HS-27A (cell line): ENCODE results near the gene PANK4.

ENCODE experiments used
- DNase-seq: peaks from one replicate; pipeline ENCODE4 v3.0.0-alpha.2; 2012; ENCODE audit warnings: low read depth, missing footprints

The PANK4 gene

DNA sequence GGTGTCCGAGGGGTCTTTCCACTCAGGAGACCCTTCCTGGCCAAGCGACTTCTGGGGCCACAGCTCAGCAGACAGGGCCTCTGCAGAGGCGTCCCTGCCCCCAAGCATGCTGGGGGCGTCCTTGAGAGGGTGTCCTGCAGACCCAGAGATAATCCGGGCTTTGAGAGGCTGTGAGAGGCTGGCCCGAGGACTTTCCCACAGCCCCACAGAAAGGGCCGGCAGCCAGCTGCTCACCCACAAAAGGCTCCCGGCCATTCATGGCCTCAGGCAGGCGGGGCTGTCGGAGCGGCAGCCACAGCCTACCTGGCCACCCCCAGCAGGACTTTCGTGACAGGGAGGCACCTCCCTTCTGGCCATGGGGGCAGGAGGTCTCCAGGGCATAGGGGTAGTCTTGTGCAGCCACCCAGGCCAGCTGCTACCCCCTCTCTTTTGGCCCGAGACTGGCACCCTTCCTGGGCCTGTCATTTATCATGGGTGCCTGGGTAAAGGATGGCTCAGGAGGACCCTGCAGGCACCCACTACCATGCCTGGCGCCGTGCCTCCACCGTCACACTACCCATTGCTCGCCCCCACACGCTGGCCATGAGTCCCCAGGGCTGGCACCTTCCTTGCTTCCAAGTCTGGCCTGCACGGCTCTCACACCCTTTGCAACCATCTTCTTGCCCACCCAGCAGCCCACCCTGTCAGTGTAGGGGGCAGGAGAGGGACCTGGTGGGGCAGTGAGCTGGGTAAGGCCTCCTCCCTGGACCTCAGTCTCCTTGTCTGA lies 18.7 kb upstream of the PANK4 start:
- DNase-seq = no peak

GRCh38 chr1:2544093-2544874 lies 17.9 kb upstream of the PANK4 start:
- DNase-seq = no peak

GRCh38 chr1:2543543-2544092 lies 17.2 kb upstream of the PANK4 start:
- DNase-seq = no peak

DNA sequence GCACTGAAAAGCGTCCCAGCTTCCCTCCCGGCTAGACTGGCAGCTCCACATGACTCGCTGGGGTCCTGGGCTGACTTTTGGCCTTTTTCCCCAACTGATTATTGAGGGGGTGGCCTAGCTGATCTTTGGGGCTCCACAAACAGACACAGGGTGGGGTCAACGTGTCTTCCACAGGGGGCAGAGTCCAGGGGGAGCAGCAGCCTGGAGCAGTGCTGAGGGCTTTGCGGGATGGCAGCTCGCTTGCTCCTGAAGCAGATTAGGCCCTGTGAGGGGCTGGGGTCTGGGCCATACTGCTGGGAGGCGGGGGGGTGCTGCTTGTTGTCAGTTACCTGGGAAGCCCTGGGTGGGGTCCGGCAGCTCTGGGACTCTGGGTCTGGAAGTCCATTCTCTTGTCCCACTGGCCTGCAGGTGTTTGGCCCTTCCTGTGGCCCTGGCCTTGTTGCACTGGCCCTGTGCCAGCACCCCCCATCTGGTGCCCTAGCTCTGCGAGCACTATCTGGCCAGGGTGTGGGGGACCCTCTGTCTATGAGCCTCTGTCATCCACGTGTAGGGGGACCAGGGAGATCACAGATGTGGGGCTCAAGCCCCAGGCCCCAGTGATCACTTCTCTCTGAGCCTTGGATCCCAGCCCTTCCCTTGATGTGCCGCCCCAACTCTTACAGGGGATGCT lies 16.0 kb upstream of the PANK4 start:
- DNase-seq = no peak

DNA sequence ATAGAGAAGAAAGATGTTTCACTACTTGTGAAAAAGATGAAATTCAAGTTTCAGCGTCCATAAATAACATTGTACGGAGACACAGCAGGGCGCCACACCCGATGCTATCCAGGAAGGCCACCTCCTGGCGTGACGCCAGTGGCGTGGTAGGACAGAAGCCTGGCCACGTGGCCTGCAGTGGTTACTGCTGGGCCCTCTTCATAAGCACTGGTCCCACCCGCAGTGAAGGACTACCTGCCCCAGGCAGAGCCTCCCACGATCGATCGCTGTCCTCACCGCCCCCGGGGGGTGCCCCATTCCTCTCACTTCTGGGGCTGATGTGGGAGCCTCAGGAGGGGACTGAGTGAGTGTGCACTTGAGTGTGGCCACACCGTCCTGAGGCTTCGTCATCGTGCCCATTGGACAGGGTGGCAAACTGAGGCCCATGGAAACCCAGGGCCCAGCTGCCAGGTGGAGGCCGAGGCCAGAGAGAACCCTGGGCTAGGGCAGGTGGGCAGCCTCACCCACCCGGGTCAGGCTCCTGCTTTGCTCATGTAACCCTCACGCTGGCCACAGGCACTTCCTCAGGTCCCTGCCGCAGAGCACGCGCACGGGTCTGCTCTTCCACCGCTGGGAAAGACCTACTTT lies 15.3 kb upstream of the PANK4 start:
- DNase-seq = no peak

GRCh38 chr1:2540816-2541492 lies 14.6 kb upstream of the PANK4 start:
- DNase-seq = no peak

DNA sequence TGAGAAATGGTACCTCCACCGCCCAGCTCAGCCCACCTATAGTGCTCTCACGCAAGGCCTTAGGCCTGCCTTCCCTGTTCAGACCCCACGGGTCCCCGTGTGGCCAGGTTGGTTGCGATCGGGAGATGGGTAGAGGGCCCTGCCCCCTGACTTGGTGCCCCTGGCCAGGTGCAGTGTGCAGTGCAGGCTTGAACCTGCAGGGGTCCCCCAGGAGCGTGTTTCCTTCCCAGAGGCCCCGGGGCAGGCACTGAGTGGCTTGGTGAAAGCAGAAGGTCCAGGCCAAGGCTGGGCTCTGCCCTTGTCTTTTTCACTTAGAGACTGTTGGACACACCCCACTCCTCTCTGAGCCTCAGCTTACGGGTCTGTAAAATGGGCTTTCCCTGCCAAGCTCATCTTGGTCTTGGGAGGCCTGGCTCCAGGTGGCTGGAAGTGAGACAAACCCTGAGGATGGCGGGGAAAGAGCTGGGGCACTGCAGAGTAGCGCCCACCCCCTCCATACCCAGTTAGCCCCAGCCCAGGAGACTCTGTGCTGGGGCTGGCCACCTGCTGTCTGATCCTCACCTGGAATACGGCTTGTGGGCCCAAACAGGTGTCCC lies 13.0 kb upstream of the PANK4 start:
- DNase-seq = no peak

- no peak for DNase-seq
Observed at GRCh38 chr1:2538872-2539271, 12.5 kb upstream of the PANK4 start.

DNA sequence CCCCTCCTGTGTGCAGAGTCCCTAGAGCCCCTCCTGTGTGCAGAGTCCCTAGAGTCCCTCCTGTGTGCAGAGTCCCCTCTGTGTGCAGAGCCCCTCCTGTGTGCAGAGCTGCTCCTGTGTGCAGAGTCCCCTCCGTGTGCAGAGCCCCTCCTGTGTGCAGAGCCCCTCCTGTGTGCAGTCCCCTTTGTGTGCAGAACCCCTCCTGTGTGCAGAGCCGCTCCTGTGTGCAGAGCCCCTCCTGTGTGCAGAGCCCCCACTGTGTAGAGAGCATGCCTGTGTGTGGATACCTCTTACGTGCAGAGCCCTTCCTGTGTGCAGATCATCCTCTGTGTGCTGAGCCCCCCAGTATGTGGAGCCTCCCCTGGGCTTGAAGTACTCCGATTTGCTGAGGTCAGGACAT lies 12.0 kb upstream of the PANK4 start:
- no peak for DNase-seq

DNA sequence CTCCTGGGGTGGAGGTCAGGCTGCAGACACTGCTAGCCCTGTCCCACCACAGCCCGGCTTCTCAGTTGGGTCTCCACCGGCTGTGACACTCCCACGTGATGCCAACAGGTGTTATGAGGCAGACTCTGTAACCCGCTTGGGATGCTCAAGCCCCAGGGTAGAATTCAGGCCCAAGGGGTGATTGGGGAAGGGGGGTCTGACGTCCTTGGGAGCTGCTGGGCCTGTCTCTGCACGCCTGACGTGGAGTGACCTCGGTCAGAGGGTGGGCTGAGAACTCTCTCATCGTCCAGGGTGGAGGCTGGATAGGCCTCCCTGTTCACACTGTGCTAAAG lies 11.4 kb upstream of the PANK4 start:
- no peak for DNase-seq

GRCh38 chr1:2535981-2536380 lies 9.6 kb upstream of the PANK4 start:
- DNase-seq = no peak

- DNase-seq = no peak
Observed at GRCh38 chr1:2535455-2535854, 9.1 kb upstream of the PANK4 start.

GRCh38 chr1:2534687-2535441 lies 8.5 kb upstream of the PANK4 start:
- DNase-seq = no peak

GRCh38 chr1:2534315-2534686 lies 7.9 kb upstream of the PANK4 start:
- no peak for DNase-seq

DNA sequence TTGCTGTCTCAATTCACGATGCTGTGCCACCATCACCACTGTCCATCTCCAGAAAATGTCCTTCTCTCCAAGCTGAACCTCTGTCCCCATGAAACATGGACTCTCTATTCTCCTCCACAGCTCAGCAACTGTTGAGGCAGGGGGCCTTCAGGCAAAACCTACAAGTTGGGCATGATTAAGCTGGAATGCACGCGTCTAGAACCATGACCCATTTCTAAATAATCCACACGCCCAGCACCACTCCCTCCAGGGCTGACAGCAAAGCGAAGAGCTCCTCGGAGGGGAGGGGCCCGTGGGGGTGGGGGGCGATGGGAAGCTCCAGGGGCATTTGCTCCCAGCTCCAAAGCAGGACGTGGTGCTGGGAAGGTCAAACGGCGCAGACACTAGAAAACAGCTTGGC lies 7.0 kb upstream of the PANK4 start:
- no peak for DNase-seq

- no peak for DNase-seq
Observed at GRCh38 chr1:2532485-2533160, 6.2 kb upstream of the PANK4 start.

- DNase-seq = no peak
Observed at GRCh38 chr1:2530513-2531361, 4.3 kb upstream of the PANK4 start.

GRCh38 chr1:2529784-2530512 lies 3.6 kb upstream of the PANK4 start, which contains the start of gene HES5:
TSS of gene HES5 (minus strand) at chr1:2530263. CDS start at chr1:2530164, 99 bp downstream.
- no peak for DNase-seq
